HG03108 (cell line): ENCODE results near the gene NADSYN1.
"Not testable (repeated sequence)": the region's sequence is repeated elsewhere in the genome, so short reads cannot be mapped to it uniquely, and the experiment has no call there.

Experiments used
- ATAC-seq: cut with Tn5 transposase; IDR thresholded peaks from one replicate; pipeline ENCODE4 v1.9.1; 2021; ENCODE audit warnings: moderate library complexity; ENCODE audit not compliant: unreplicated experiment

Gene NADSYN1

GRCh38 chr11:71453037-71453917, at the start of gene NADSYN1:
Gene NADSYN1 (plus strand): TSS chr11:71453203. CDS start chr11:71453297, 94 bp downstream.
- peak; percentile 35 for ATAC-seq

- no peak for ATAC-seq
Observed at GRCh38 chr11:71404209-71404608, 48.8 kb upstream of the NADSYN1 start.

GRCh38 chr11:71406681-71407080, 46.3 kb upstream of the NADSYN1 start:
- ATAC-seq: no peak

GRCh38 chr11:71407356-71407755, 45.6 kb upstream of the NADSYN1 start:
- ATAC-seq: no peak

GRCh38 chr11:71408826-71409225, 44.2 kb upstream of the NADSYN1 start:
- no peak for ATAC-seq

- no peak for ATAC-seq
Observed at GRCh38 chr11:71410363-71410966, 42.5 kb upstream of the NADSYN1 start.

DNA sequence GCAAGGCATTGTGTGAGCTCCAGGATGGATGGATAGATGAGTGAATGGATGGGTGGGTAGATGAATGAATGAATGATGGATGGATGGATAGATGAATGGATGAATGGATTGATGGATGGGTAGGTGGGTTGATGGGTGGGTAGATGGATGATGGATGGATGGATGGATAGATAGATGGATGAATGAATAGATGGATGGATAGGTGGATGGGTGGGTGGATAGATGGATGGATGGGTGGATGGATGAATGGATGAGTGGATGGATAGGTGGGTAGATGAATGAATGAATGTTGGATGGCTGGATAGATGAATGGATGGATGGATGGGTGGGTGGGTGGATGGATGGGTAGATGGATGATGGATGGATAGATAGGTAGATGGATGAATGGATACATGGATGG, 38.4 kb upstream of the NADSYN1 start:
- no peak for ATAC-seq

- ATAC-seq: no peak
Observed at GRCh38 chr11:71418643-71419042, 34.4 kb upstream of the NADSYN1 start.

DNA sequence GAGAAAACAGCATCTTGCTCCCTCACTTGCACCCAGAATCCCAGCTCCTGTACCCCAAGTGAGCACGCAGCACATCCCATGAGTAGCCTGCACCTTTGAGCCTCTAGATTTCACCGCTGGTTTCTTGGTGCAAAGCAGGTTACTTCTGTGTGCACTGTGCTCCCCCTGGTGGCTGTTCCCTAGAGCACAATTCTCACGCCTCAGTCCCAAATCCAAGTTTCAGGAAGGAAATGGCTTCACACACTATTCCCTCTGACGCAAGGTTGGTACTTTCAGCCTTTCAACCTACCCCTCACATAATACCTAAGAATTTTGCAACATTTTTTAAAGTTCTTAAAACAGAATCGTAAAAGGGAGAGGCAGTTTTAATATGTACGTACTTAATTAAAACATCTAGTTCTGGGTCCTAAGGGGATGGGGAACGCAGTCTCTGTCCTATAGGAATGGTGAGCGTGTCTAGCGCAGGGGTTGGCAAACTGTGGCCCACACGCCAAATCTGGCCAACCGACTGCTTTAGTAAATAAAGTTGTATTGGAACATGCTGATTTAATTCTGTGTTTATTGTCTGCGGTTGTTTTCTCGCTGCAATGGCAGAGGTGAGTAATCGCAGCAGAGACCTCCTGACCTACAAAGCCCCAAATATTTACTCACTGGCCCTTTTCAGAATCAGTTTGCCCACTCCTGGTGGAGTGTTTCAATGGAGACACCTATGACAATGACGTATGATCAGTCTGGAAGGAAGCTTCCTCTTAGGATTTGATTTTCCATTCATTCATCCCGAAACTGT, 32.4 kb upstream of the NADSYN1 start:
- ATAC-seq: no peak

DNA sequence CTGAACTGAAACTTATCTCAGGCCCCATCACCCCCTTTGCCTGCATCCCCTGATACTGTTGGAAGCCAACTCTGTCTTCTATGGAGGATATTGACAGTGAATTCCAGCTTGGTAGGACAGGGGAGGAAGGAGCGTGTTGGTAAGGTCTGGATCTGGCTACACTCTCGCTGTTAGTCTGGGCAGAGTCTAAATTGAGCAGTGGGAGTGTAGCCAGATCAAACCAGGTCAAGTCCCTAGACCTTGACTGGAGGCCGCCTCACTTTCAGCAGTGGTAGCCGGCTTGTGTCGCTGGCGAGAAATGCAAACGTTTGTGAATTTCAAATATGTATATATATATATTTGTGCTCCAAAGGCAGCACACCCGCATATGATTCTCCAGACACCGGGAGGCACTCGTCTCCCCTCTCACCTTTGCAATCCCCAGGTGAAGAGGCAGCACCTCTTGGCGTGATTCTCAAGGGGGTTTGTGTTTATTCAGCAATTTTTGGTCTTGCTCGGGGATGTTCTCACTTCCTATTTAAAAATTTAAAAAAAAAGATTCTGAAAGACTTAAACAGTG, 31.5 kb upstream of the NADSYN1 start:
- ATAC-seq: no peak

- ATAC-seq: not testable (repeated sequence)
Observed at GRCh38 chr11:71422318-71422717, 30.7 kb upstream of the NADSYN1 start.

DNA sequence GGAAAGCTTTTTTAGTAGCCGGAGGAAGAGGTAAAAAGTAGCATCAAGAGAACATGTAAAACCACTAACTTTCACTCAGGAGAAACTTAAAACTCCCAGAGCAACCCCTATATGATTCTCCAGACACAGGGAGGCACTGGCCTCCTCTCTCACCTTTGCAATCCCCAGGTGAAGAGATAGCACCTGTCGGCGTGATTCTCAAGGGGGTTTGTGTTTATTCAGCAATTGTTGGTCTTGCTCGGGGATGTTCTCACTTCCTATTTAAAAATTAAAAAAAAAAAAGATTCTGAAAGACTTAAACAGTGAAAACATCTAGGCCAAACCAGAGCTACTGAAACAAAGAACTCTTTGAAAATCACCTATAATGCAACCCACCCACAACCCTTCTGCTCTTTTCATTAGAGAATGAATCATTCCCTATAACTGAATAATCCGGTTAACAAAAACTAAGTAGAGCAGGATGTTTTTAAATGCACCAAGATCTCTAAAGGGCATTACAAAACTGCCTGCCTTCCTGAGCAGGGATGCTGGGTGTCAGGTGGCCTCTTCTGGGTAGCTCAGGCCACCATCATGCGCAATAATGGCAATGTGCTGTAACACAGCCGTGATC, 29.7 kb upstream of the NADSYN1 start:
- no peak for ATAC-seq

DNA sequence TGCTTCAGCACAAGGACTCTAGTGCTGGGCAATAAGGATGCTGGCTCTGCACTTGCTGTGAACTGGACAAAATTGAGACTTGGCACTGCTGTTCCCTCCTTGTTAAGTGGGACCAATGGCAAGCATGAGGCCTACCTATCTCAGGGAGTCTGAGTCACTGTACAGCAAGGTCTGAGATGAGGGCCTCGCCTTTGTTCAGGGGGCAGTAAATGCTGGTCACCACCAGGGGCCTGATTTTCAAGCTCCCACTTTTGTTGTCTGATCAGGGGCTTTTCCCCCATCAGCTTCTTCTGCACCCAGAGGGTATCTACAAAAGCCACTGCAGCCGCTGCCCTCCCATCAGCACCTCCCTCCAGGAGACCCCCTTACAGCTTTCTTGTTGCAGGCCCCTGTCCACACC, 27.6 kb upstream of the NADSYN1 start:
- no peak for ATAC-seq

- no peak for ATAC-seq
Observed at GRCh38 chr11:71425860-71426259, 27.1 kb upstream of the NADSYN1 start.

- no peak for ATAC-seq
Observed at GRCh38 chr11:71426413-71426812, 26.6 kb upstream of the NADSYN1 start.

DNA sequence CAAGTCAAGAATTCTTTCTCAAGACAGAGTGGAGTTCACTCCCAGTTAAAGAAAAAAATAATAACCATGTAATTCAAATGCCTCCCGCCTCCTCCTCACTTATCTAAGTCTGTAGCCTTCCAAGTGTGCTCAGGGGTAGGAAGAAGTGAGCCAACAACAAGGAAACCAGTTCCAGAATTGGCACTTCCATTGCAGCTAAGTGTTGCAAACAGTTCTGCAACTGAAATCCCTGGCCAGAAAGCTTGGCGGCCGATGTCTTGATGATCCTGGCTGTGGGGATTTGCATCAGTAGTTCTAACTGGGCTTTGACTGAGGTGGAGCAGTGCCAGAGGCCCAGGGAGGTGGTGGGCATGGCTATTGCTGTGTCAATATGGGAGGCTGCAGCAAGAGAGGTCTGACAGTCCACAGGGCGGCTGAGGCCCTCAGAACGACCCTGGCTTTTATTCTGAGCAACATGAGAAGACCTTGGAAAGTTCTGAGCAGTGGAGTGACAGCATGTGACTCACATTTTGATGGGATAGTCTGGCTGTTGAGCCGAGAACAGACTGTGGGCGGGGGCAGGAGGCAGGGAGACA, 24.1 kb upstream of the NADSYN1 start:
- ATAC-seq: no peak

DNA sequence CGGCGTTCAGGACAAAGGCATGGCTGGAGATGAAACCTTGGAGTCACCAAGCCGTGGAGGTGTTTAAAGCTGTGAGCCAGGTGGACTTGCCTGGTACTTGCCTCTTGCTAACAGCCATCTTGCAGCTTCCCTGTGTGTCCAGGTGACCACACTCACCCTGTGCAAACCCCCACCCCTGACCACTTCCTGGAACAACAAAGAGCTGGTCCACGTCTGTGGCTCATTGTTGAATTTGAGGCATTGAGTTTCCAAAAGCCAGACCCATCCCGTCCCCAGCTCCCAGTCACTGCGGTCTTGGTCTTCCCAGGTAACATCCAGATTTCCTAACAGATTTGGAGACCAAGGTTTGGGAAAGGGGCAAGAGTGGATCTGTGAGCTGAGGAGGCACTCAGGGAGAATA, 23.3 kb upstream of the NADSYN1 start:
- ATAC-seq: no peak

- ATAC-seq: no peak
Observed at GRCh38 chr11:71430166-71430565, 22.8 kb upstream of the NADSYN1 start.

DNA sequence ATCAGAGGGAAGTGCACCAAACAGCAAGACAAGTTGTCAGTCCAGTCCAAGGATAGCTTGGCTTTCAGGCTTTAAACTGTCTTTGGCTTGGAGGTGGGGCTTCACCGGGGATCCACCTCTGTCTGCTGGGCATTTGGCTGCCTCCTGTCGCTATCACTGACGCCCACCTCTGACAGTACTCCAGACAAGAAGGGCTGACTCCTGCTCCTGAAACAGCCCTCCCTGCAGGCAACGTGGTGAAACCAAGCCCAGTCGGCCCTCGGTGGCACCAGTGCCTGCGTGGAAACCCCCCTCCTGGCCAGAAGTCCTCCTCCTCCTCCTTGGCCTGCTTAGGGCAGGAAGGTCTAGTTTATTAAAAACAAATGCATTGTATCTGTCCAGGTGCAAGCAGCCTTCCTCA, 21.7 kb upstream of the NADSYN1 start:
- no peak for ATAC-seq
